Endothelial cell of umbilical vein (primary cell): ENCODE measurements around the gene NID2.

Source experiments
- CTCF ChIP-seq, 2 donors: IDR thresholded peaks; 1 replicate in 1 of 2; 2 replicates in 1 of 2; pipeline ENCODE4 v1.5.1; 2011; ENCODE audit warnings: low read length in 2 of 2, mild to moderate bottlenecking in 2 of 2, moderate library complexity in 2 of 2, control low read depth in 1 of 2, inconsistent platforms in 1 of 2, low read depth in 1 of 2; ENCODE audit not compliant: insufficient read depth in 1 of 2; ENCODE audit errors: extremely low read depth in 1 of 2
- EZH2 ChIP-seq: IDR thresholded peaks from 2 replicates; pipeline ENCODE4 v1.6.1; 2012; ENCODE audit warnings: borderline replicate concordance, low read depth, mild to moderate bottlenecking, moderate library complexity, low read length, inconsistent platforms; ENCODE audit not compliant: severe bottlenecking
- FOS ChIP-seq: IDR thresholded peaks from 2 replicates; pipeline ENCODE4 v1.6.1; 2011; ENCODE audit warnings: mild to moderate bottlenecking, low read length, moderate library complexity, borderline replicate concordance; ENCODE audit not compliant: insufficient read depth
- GATA2 ChIP-seq: IDR thresholded peaks from 2 replicates; pipeline ENCODE4 v1.7.0; 2011; ENCODE audit warnings: low read depth, mild to moderate bottlenecking, moderate library complexity, mixed read lengths, low read length; ENCODE audit not compliant: insufficient read length, insufficient read depth
- MAX ChIP-seq: IDR thresholded peaks from 2 replicates; pipeline ENCODE4 v1.6.1; 2011; ENCODE audit not compliant: insufficient read depth, insufficient read length
- MYC ChIP-seq: IDR thresholded peaks from one replicate; pipeline ENCODE4 v1.6.1; 2011; ENCODE audit warnings: mild to moderate bottlenecking, low read depth, low read length
- POLR2A ChIP-seq: IDR thresholded peaks from 2 replicates; pipeline ENCODE4 v1.6.1; 2012; ENCODE audit warnings: low read depth, mild to moderate bottlenecking, control low read depth, low read length
- POLR2AphosphoS5 ChIP-seq: IDR thresholded peaks from 2 replicates; pipeline ENCODE4 v1.6.1; 2012; ENCODE audit warnings: low read depth, mild to moderate bottlenecking, control low read depth, low read length, moderate library complexity; ENCODE audit not compliant: insufficient read depth

GRCh38 chr14:52069307-52070050 is 620 bp upstream of the NID2 start:
- no peak for TF ChIP-seq EZH2
- no peak for TF ChIP-seq CTCF (IDR thresholded peaks at IDR 0.05; ENCODE audit: extremely low read depth in 1 of 2, insufficient read depth in 1 of 2, low read depth in 1 of 2, low read length in 2 of 2)
- no peak for TF ChIP-seq POLR2AphosphoS5
- TF ChIP-seq MYC: no peak
- no peak for TF ChIP-seq FOS
- no peak for TF ChIP-seq POLR2A
- TF ChIP-seq MAX: no peak
- no peak for TF ChIP-seq GATA2
